ENCODE measurements around the gene SLC6A6.

DNA sequence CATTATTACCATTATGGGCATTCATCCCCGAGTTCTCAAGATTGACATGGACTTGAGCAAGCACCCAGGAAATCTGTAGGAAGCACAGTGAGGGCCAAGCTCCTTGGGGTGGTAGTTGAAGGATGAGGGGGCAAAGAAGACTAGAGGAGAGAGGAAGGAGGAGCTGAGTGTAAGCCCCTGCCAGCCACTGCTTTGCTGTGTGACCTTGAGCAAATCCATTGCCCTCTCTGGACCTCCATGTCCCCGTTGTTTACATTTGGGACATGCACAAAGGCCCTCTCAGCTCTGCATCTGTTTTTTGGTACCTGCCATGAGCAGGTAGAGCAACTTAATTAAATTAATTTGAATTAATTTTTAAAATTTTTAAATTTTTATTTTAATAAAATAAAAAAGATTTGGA is 33.5 kb upstream of the SLC6A6 start:
- TF ChIP-seq, protein P1, sequence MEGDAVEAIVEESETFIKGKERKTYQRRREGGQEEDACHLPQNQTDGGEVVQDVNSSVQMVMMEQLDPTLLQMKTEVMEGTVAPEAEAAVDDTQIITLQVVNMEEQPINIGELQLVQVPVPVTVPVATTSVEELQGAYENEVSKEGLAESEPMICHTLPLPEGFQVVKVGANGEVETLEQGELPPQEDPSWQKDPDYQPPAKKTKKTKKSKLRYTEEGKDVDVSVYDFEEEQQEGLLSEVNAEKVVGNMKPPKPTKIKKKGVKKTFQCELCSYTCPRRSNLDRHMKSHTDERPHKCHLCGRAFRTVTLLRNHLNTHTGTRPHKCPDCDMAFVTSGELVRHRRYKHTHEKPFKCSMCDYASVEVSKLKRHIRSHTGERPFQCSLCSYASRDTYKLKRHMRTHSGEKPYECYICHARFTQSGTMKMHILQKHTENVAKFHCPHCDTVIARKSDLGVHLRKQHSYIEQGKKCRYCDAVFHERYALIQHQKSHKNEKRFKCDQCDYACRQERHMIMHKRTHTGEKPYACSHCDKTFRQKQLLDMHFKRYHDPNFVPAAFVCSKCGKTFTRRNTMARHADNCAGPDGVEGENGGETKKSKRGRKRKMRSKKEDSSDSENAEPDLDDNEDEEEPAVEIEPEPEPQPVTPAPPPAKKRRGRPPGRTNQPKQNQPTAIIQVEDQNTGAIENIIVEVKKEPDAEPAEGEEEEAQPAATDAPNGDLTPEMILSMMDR (IDR thresholded peaks at IDR 0.05 in 8 of 11, conservative IDR thresholded peaks at IDR 0.05 in 3 of 11), result no peak
- TF ChIP-seq POLR2A (IDR thresholded peaks at IDR 0.05), result no peak

All from spleen (tissue), 7 donors.